AG10803 (cell line): Measurements from ENCODE around the gene BTBD19.
"Not testable (repeated sequence)": the region's sequence is repeated elsewhere in the genome, so short reads cannot be mapped to it uniquely, and the experiment has no call there.

Experiments used
- DNase-seq: peaks from one replicate; pipeline ENCODE4 v3.0.0; 2010; ENCODE audit warnings: low read depth
- H3K4me3 ChIP-seq: 2 replicates; pipeline ENCODE4 v1.5.1; 2011; ENCODE audit warnings: mild to moderate bottlenecking, low read length, control low read depth
- TF ChIP-seq, protein P1 (sequence below): conservative IDR thresholded peaks from 2 replicates; pipeline ENCODE4 v1.5.1; 2011; ENCODE audit warnings: mild to moderate bottlenecking, low read length, control low read depth, inconsistent platforms

BTBD19 gene

DNA sequence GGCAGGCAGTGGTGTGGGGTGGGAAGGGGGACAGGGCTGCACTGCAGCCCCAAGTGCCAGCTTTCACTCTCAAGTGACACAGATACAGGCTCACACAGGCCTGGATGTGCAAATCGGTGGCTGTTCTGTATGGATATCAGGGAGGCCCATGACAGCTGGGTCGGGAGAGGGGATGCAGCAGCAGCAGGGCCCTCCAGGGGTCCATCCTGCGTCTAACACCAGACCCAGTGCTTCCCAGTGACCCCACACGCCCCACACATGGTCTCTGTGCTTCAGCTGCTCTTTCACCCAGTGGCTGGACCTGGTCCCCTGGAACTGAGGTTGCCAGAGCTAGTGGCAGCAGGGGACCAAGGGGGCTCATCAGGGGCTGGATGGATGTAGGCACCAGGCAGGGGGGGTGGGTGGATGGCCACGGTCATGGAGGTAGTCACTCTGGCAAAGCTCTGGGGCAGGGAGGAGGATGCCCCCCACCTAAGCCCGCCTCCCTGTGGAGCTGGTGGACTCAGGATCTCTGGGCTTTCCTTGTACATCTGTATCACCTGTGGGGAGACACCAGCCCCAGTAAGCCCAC is 13.9 kb downstream of the BTBD19 start:
- H3K4me3 ChIP-seq = no peak overlapping the region
- no peak for DNase-seq
- TF ChIP-seq, protein P1, sequence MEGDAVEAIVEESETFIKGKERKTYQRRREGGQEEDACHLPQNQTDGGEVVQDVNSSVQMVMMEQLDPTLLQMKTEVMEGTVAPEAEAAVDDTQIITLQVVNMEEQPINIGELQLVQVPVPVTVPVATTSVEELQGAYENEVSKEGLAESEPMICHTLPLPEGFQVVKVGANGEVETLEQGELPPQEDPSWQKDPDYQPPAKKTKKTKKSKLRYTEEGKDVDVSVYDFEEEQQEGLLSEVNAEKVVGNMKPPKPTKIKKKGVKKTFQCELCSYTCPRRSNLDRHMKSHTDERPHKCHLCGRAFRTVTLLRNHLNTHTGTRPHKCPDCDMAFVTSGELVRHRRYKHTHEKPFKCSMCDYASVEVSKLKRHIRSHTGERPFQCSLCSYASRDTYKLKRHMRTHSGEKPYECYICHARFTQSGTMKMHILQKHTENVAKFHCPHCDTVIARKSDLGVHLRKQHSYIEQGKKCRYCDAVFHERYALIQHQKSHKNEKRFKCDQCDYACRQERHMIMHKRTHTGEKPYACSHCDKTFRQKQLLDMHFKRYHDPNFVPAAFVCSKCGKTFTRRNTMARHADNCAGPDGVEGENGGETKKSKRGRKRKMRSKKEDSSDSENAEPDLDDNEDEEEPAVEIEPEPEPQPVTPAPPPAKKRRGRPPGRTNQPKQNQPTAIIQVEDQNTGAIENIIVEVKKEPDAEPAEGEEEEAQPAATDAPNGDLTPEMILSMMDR = no peak

DNA sequence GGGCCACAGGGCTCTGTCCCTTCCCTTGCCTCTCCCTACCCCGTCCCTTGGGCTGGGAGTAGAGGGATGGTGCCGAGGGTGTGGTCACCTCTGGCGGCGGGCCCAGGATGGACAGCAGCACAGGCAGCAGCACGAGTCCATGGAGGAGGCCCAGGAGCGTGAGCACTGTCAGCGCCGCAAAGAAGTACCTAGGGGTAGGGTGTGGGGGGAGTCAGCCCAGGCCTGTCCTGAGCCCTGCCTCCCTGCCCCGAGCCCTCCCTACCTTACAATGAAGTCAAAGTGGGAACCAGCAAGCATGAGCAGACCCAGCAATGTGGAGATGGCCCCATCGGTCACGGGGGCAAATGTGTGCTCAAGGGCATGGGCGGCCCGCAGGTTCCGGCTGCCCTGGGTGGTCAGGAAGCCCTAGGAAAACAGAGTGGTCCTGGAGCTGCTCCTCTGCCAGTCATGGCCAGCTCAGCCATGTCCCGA is 14.7 kb downstream of the BTBD19 start:
- TF ChIP-seq, protein P1 = no peak
- DNase-seq = no peak
- no peak overlapping the region for H3K4me3 ChIP-seq

DNA sequence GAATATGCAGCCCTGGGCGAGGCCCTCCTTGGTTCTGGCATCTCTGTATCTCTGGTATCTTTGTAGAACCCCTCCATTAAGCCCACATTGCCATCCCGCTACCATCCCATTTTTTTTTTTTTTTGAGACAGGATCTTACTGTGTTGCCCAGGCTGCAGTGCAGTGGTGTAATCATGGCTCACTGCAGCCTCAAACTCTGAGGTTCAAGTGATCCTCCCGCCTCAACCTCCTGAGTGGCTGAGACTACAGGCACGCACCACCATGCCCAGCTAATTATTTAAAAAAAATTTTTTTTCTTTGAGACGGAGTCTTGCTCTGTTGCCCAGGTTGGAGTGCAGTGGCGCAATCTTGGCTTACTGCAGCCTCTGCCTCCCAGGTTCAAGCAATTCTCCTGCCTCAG is 16.1 kb downstream of the BTBD19 start:
- not testable (repeated sequence) for DNase-seq, H3K4me3 ChIP-seq

DNA sequence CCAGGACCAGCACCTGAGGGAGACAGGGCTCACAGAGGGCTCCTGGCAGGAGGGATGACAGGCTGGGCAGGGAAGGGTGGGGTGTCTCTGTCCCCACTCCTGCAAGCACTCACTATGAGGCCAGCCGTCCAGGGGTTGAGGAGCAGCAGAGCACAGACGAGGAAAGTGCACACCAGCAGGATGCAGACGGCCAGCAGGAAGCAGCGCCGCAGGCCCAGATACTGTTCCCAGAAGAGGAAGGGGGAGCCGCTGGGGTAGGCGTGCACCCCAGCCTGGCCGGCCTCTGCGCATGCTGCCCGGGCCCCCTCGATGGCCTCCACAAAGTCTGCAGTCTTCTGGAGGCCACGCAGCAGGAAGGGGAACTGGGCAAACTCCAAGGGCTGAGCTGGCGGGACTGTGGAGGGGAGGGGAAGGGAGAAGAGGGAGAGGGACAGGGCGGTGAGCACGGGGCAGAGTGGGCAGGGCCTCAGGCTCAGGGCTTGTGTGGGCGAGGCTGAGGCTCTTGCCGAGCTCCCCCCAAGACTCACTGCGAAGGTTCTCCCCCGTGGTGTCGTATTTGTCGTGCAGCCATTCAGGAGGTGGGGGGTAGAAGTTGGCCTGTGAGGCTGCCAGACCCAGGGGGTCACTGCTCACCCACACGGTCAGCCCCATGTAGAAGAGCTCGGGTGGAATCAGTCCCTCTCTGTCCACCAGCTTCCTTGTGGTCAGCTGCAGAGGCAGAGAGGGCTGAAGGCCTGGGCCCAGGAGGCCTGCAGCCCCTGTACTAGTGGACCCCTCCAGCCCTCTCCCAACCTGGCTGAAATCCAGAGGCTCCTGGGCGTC is 18.3 kb downstream of the BTBD19 start:
- TF ChIP-seq, protein P1 = no peak
- DNase-seq = no peak
- no peak overlapping the region for H3K4me3 ChIP-seq

DNA sequence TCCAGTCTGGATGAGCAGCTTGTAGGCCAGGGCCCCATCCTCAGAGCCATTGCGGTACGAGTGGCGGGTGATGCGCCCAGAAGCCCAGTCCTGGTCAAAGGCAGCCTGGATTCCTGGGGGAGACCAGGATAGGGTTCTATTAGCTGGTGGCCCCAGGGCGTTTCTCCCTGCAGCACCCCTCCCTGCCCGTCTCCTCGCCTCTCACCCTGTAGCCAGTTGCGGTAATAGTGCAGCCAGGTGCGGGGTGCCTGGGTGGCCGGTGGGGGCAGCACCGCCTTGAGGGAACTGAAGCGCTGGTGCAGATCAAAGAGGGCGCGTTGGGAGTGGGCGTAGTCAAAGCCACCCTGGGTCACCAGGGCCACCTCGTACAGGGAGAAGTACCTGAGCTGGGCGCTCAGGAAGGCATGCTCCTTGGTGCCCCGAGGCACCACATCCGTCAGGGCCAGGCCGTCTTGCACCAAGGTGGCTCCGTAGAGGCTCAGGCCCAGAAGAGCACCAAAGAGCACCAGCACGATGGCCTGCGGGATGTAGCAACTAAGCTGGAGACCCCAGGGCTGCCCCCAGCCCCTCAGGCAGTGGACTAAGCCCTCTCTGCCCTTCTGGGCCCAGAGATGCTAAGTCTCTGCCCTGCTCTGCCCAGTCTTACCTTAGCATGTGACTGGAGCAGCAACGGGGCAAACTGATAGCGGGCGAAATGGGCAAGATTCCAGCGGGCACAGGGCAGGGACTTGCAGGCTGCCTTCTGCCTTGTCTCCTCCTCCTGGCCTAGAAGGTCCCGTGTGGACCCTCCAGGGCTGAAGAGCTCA is 19.1 kb downstream of the BTBD19 start:
- no peak for DNase-seq
- TF ChIP-seq, protein P1 = no peak

DNA sequence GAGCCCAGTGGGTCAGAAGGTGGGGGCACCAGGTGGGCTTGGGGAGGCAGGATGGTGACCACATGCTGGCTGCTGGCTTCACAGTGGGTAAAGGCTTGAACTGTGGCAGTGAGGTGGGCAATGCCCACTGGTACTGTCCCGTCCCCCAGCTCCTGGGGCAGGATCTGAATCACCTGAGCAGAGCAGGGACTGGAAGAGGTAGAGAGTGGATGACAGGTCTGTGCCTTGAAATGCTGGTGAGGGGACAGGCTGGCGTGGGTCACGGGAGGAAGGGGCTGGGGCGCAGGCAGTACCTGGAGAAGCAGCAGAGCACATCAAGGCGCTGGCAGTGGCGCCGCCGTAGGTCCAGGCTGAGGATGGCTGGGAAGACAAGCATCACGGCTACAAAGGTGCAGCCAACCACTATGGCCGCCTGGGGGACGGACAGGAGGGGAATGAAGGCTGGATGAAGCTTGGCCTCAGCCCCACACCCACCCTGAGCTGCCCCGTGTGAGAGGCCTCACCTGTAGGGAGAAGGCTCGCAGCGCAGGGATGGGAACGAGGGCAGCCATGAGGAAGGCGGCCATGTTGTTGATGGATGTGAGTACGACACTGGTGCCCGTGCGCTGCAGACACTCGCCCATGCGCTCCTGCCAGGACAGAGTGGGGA is 19.8 kb downstream of the BTBD19 start:
- TF ChIP-seq, protein P1 = no peak
- DNase-seq = no peak
- H3K4me3 ChIP-seq = no peak overlapping the region

More for the DNA sequence above, 19.1 kb downstream of the BTBD19 start:
- no peak overlapping the region for H3K4me3 ChIP-seq

DNA sequence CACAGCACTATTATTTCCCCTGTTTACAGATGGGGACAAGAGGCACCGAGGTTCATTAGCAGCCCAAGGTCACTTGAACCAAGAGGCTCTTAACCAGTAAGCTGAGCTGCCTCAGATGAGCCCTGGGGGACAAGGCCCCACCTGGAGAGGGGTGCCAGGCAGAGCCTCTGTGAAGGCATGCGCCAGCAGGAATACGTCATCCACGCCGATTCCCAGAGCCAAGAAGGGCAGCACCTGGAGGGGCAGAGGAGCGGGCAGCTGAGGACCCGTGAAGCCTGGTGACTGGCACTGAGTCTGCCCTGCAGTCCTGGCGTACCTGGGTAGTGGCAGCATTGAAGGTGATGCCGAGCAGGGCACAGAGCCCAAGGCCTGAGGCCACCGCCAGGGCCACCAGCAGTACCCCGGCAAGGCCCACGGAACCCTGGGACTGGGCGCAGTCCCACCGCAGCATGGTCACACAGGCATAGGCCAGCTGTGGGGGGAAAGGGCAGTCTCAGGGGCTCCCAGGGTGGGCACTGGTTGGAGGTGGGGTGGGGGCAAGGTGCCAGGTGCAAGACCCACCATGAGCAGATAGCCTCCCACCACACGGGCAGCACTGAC is 20.6 kb downstream of the BTBD19 start:
- no peak overlapping the region for H3K4me3 ChIP-seq
- TF ChIP-seq, protein P1 = no peak
- no peak for DNase-seq
